Activated effector memory CD4-positive, alpha-beta T cell treated with anti-CD3 and anti-CD28 coated beads, Interleukin-2, amount 50 U/mL, for 16 hours (primary cell): Measurements from ENCODE around the gene IER3.

Experiments used
- DNase-seq: peaks from one replicate; pipeline ENCODE4 v3.0.0-alpha.2; 2020

IER3 gene, protein sequence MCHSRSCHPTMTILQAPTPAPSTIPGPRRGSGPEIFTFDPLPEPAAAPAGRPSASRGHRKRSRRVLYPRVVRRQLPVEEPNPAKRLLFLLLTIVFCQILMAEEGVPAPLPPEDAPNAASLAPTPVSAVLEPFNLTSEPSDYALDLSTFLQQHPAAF

DNA sequence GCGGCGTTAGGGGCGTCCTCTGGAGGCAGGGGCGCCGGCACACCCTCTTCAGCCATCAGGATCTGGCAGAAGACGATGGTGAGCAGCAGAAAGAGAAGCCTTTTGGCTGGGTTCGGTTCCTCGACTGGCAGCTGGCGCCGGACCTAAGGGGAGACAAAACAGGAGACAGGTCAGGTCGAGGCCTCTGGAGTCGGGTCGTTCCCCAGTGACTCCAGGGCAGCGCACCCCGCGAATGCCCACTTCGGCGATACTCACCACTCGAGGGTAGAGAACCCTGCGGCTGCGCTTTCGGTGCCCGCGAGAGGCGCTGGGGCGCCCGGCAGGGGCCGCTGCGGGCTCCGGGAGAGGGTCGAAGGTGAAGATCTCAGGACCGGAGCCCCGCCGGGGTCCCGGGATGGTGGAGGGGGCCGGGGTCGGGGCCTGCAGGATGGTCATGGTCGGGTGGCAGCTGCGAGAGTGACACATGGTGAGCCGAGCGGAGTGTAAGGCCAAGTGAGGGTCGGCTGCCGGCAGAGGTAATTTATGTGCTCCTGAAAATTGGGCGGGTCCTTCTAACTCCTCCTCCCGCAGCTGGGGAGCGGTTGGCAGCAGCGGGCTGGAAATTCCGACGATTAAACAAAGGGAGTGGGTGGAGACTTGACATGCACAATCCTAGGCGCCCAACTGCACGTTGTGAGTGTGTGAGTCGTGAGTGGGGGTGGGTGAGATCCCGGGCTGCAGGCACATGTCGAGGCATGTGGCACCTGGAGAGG lies at the start of gene IER3:
TSS of gene IER3 (minus strand) at position 494 of the 752 bp plus-strand sequence. CDS start at position 465, 29 bp downstream.
- peak; percentile 93 for DNase-seq

DNA sequence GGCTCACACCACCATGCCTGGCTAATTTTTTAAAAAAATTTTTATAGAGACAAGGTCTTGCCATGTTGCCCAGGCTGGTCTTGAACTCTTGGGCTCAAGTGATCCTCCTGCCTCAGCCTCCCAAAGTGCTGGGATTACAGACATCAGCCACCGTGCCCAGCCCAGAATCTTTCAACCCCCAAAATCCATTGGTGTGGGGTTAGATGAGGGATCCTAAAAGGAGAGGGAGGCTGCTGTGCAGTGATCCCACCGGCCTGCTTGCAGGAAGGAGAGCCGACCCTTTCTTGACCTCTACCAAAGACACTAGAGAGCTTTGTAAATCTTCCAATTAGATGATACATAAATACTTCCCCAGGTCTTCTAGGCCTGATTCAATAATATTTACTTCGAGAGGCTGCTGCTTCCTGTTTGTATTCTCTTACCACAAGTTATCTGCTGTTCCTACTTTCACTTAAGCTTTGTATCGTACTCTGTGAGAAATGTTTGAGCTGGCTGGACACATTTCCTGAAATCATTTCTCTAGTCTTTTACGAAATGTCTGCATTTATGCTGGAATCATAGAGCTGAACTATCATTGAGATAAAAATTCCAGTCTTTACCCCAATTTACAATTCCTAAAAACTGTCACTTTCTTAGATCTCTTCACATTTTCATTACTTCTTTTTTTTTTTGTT lies 49.3 kb upstream of the IER3 start:
- no peak for DNase-seq

DNA sequence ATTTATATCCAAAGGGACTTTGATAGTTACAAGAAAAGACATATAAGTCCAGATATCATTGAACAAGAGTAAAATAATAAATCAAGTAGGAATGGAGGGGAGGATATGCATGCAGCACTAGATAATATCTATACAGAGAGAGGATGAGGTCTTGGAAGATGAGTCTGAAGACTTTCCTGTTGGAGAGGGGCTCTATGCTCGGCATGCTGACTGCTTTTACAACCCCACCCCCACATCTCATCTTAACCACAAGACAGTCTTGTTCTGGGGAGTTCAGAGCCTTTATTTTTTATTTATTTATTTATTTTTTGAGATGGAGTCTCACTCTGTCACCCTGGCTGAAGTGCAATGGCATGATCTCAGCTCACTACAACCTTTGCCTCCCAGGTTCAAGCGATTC lies 48.4 kb upstream of the IER3 start:
- no peak for DNase-seq

DNA sequence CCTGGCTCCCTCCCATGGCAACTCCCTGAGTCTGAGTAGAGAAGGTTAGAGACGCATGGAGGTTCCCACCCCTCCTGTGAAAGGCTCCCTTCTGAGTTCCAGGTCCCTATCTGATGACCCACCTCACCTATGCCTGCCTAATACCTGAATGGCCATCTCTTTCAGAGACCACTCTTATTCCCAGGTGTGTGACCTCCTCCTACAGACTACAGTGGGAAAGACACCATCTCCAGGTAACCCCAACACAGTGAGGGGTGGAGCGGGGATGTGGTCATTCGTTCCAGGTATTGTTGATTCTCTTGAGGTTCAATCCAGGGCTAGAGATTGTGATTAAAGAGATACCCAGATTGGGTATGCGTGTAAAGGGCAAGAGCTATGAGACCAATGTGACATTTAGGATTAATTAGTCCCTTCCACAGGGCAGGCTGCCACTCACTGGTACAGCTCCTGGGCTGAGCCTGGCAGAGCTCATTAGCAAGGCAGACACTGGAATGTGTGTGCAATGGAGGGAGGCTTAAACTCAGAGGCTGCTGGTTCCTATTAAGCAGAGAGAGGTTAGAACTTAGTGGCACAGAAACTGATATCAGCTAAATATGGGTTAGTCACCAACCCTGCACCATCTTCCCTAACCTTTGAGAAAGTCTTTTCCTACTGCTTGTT lies 46.5 kb upstream of the IER3 start:
- no peak for DNase-seq

DNA sequence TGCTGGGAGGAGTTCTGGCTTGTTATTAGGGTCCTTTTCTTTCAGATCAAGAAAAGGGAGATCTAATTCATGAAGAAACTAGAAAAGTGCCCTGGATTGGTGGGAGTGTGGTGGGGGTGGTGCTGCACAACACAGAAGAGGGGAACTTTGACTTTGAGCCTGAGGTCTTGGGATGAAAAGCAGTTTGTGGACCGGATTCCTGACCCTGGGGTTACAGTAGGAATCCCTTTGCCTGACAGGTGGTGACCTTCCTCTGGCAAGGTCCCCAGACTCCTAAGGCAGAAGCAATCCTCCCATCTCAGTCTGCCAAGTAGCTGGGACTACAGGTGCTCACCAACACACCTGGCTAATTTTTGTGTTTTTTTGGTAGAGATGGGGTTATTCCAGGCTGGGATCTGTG lies 45.3 kb upstream of the IER3 start:
- DNase-seq: no peak

DNA sequence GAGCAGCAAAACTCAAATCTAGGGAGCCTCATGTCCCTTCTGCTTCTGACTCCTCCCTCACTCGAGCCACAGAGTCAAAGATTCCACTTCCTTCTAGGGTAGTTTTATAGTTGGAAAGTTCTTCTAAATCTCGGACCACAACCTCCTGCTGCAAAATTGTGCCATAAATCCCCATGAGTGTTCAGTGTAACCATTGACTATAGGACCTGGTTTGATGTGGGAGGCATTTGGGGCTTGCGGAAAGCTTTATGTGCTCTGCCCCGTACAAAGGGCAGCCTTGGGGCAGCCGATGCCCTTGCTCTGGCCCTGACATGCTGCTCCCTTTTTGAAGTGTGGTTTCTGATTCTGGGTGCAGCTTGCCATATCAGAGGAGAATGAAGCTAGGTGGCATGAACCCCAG lies 43.6 kb upstream of the IER3 start:
- DNase-seq: no peak

DNA sequence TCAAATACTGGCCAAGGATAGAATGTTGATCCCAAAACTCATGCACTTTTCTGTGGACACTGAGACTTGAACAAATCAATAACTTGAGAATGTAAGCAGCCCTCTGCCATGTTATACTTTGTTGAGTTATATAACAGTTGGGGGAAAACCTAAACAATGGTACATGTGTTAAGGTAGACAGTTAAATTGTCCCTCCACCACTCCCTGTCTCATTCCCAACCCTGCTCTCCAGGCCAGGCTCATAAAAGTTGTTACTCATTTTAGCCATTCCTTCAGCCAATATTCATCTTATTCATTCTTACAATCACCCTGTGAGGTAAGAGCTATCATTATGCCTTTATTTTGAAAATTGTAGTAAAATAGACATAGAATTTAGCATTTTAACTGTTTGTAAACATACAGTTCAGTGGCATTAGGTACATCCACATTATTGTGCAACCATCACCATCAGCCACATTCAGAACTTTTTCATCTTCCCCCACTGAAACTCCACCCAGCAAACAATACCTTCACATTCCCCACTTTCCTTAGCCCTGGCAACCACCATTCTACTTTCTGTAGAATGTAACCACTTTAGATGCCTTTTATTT lies 38.2 kb upstream of the IER3 start:
- DNase-seq: no peak

DNA sequence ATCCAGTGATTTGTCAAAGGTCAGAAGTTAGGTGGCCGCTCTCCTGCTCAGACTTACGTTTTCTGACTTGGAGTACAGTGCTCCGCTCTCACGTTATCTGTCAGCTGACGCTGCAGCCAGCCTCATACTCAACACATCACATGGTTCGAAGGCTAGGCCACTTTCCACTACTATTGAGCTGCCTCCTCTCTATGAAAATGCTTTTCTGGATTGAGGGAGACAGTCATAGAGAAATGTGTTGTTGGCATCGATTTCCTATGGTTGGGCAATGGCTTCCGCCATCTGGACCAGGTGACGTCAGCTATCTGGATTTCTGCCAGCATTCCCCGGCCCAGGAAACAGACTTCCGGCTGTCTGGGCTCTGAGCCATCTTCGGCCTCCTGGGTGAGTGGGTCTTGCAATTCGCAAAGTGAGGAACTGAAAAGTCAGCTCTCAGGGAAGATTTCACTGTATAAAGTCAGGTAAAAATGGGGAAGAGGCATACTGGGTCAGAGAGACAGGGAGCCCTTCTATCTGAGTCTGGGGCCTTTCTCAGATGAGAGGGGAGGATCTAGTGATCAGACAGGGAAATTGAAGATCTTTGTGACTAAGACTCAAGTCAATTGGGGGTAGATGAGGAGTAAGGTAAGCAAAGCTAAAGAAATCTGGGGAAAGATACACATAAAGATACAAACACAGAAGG lies 37.5 kb upstream of the IER3 start:
- peak; percentile 65 for DNase-seq

DNA sequence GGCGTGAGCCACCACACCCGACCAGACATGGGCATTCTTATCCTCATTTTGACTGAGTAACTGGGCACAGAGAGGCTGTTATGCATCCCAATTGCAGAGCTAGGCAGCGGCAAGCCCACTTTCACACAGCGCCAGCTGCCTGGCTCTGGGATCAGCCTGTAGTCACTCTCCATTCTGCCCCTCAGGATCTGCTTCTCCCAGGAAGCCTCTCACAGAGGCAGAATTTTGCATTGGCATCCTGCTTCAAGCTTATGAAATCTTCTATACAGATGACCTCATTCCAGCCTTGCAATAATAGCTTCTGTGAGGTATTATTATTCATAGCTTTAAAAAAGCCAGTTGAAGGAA lies 37.0 kb upstream of the IER3 start:
- DNase-seq: no peak

DNA sequence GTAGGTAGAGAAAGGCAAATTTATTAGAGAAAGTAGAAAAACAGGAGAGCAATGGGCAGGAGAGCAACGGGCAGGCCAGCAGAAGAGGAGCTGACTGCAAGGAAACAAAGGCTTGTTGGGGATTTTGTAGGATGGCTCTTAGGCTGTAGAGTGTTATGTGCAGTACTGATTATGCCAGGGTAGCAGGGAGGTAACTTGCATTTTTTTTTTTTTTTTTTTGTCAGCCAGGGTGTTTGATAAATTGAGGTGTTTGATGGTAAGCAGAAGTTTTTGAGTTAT lies 36.2 kb upstream of the IER3 start:
- no peak for DNase-seq

DNA sequence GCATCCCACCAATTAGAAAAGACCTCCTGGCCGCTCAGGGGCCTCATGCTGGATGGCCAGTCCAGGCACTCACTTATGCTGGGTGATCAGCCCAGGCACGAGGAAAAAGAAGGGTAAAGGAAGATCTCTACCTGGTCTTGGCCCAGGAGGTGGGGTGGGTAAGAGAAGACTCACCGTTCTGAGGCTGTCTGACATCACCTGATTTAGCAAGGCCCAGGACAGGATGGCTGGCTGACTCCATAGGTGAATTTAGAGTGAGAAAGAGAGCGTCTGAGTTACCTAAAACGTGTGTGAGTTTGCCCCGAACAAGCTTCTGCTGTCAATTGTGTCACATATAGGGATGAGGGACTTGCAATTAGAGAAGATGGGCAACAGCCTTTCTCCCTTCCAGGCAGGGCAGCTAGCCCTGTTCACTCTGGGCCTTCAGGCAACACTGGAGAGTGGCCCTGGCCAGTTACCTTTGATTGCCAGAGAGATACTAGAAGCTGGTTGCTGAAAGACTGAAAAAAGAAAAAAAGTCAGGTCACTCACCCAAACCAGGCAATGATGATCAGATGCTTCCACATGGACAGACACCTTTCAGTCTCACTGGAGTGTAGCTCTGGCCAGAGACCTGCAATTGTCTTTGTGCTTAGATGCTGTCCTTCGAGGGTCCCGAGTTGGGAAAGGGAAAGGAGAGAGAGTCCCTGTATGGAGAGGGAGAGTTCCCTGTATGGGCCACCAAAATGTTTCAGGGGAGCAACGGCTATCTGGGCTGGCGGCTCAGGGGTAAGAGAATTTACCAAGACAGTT lies 35.7 kb upstream of the IER3 start:
- no peak for DNase-seq

DNA sequence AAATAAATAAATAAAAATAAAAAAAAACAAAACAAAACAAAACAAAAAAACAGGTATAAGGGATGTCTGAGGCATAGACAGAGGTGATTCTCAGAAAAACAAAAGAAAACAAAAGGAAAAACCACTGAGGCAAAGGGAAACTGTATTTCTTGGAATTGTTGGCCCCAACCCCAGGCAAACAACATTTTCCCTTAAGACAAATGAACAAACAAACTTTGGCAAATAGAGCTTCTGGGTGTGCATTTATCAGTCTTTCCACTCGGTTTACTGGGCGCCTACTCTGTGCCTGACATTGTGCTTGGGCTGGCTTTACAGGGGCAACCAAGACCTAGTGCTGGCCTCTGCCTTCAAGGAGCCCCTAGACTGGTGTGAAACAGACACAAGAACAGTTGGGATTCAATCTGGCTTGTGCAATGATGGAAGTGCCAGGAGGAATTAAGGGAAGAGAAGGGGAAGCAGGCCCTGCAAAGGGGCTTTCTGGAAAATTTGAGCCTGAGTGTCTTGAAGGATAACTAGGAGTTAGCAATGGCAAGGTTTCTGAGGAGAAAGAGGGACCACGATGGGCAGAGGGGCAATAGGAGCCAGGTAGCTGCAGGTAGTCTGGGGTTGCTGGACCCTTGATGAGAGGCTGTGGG lies 33.8 kb upstream of the IER3 start:
- no peak for DNase-seq

DNA sequence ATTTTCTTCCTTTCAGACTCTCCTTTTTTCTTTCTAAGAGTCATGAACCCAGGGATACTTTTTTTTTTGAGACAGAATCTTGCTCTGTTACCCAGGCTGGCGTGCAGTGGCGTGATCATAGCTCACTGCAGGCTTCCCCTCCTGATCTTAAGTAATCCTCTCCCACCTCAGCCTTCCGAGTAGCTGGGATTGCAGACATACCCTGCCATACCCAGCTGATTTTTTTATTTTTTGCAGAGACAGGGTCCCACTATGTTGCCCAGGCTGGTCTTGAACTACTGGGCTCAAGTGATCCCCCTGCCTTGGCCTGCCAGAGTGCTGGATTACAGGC lies 32.8 kb upstream of the IER3 start:
- DNase-seq: no peak

DNA sequence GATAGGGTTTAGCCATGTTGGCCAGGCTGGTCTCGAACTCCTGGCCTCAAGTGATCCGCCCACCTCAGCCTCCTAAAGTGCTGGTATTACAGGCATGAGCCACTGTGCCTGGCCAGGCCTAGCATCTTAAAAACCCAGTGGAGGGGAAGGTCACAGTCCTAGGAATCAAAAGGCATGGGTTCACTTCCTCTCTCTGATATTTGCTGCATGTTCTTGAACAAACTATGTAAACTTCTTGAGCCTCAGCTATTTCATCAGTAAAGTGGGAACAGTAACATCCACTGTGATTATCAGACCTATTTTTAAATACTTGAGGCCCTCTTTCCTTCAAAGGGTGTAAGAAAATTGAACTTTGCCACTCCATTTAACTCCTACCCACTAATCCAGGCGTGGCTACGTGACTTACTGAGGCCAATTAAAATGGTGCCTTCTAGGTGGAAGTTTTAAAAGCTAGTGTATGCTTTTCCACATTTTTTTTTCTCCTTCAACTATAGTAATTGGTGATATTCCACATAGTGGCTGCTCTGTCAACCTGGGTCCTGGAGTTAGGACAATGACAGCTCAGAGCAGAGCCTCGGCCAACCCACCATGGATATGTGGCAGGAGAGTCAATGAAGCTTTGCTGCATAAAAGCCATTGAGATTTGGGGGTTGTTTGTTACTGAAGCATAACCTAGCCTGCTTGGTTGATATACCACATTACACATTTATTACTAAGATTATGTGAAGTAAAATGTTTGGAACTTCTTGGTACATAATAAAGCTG lies 32.2 kb upstream of the IER3 start:
- no peak for DNase-seq

DNA sequence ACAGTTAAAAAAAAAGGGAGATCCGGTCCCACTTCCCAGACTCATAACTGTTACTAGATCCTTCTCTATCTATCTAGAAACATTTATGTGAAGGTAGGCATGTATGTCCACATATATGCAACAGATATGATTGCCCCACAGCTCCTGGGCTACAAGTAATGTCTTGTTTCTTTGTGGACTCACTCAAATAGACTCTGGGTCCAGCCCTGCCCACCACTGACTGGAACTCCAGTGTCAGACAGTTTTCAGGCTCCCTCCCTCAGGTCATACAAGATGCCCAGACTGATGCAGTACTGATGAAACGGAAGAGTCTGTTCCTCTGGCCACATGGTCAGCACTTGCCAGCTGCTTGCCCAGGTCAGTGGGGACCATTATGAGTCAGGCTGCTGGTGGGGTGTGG lies 30.8 kb upstream of the IER3 start:
- DNase-seq: no peak

DNA sequence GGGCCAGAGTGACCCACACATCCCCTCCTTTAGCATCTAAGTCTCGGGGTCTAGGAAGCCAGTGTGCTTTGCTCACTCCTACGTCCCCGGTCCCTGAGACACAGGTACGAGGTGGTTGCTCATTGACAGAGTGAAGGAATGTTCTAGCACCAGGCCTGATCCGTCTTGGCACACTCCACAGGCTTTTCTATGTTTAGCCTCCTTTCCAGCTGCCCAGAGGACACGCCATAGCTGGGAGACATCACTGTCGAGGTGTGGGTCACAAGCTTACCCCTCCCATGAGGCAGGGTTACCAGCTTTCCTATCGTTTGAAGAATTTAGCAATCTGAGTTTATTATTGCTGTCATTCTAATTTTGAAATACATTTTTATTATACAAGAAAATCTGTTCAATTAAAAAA lies 30.4 kb upstream of the IER3 start:
- no peak for DNase-seq

DNA sequence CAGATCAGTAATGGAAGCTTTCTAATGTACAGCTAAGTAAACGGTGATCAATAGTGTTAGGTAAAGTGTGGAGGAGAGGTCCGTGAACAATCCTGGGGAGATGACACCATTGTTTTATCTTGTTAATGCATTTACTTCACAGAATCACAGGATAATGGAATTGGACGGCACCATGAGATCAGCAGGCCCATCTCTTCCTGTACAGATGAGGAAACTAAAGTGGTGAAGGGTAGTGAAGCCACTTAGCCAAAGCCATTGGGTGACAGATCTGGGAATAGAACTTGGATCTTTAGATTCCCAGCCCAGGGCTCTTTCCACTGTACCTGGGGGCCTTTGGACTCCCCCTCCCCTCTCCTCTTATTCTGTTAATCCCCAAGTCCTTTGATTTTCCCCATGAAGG lies 26.2 kb upstream of the IER3 start:
- no peak for DNase-seq

DNA sequence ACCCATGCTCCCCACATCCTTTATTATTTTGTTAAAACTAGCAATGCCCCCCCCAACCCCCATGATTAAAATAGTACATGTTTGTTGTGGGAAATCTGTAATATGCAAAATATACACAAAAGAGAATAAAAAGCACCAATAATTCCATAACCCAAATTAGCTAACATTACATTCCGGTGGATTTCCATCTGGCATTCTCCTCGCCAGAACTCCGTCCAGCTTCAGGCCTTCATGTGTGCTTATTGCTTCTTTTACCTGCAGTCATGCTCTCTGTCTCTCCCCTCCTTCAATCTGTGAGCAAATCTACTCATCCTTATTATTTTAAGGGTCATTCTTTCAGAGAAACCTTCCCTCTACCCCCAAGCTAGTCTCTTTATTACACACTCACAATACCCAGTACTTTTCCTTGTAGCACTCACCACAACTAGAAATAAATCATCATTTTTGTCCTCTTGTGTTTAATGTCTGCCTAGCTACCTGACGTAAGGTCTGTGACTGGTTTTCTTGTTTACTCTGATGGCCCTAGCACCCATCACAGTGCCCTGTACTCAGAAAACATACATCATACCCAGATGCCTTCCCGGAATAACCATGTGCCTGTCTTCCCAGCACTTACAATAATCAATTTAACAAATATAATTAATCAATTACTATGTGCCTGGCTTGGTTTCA lies 25.6 kb upstream of the IER3 start:
- DNase-seq: no peak

DNA sequence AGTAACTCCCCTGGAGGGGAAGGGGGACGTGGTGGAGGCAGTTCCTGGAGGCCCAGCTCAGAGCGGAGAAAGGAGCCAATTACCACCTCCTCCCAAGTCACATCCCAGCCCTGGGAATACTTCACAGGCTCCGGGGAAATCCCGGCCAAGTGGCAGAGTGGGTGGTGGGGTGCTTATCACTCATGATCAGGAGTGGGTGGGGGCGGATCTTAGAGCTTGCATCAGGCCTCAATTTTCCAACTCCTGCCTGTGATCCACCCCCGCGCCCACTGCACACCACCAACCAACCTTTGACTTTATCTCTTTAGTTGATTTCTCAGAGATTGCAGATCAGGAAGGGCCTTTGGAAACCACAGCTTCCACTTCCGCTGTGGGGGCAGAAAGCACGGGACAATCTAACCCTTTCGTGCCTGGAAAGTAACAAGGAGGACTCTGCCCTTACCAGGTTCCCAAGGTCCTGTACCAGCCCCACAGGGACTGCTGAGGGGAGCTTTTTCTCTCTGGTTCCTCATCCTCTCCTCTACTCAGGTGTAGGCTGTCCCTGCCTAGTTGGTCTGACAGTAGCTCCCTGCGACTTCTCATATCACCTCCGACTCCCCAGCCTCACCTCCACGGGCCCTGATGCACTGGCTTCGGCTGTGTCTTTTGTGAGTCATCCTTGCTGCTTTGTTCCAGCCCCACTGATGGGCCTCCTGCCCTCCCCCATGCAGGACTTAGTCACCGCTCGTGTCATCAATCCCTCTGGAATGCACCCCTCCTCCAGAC lies 24.9 kb upstream of the IER3 start:
- DNase-seq: peak; percentile 91

DNA sequence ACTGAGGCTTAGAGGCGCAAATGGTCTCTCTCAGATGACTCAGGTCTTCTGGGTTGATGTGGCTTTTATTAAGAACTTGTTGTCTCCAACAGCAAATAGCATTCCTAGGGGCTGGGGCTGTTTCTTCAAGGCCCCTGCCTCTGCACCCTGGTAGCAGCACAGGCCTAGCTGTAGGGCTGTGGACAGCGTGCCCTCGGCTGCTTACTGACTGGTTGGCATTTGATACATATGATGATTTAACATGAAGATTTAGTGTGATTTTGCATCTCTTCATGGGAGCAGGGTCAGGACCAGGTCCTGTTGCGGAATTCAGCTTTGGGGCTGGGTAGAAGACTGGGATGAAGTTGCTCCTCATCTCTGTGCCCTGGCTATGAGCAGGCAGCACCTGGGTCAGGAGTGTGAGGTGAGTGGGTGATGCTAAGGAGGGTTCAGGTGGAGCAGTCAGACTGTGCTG lies 24.3 kb upstream of the IER3 start:
- no peak for DNase-seq
